Inferior parietal cortex (tissue), 1 donor: ENCODE results near the gene TMEM260.
"Not testable (repeated sequence)": the region's sequence is repeated elsewhere in the genome, so short reads cannot be mapped to it uniquely, and the experiment has no call there.

Experiments used
- DNase-seq: peaks from one replicate; pipeline ENCODE4 v3.0.0-alpha.2; 2016; ENCODE audit errors: extremely low spot score

The TMEM260 gene

DNA sequence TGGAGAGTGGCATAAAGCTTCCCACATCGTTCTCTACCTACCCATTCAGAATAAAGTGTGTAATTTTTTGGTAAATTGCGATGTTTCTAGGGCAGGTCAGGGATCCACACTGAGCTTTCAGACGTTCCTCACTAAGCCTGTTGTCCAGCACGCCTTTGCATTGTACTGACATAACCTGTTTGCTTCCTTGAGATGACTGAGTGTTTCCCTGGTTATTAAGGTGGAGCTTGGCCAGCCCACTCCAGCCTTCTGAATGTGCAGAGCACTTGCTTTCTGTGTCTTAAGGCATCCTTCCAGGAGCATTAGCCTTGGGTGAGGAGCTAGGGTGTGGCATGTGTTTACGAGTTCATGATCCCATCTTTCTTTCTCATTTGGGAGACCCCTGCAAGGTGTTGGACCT lies 96.4 kb downstream of the TMEM260 start:
- no peak for DNase-seq

DNA sequence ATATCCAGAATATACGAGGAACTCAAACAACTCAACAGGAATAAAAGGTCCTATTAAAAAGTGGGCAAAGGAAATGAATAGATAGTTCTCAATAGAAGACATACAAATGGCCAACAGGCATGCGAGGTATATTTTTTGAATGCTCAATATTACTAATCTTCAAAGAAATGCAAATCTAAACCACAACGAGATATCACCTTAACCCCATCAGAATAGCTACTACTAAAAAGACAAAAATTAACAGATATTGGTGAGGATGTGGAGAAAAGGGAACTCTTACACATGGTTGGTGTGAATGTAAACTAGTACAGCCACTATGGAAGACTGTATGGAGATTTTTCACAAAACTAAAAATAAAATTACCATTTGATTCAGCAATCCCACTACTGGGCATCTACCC lies 99.2 kb downstream of the TMEM260 start:
- no peak for DNase-seq

DNA sequence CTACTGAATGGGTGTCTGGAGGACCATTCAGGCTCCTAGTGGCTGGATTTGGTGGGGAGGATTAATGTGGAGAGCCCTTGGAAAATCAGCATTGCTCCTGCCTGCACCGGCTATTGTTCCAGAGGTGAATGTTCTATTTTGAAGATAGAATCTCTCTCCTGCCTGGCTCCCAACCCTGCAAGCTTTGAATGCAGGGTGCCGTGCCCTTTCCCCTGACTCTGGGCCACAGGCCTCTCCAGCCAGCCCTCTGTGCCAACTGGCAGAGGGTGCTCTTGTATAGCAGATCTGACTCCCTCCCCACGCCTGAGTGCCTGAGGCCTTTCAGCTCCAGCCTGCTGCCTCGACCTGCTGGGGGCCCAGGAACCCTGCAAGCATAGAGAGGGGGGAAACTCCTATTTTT lies 106.8 kb downstream of the TMEM260 start:
- DNase-seq = no peak

DNA sequence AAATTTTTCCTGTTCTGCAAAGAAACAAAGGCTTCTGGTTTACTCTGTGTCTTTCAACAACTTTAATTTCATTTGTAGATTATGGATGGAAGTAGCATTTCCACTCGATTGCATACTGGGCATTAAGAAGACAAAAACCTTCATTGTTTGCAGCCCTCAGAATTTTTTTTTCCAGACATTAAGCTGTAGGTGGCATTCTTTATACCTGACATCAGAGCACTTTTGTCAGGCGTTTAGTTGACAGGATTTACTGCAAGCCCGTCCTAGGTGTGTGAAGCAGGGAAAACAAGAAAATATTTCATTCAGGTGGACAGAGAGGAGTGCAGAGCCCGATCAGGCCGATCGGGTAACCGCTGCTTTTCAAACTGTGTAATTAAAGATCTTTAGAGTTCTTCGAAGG lies 107.5 kb downstream of the TMEM260 start:
- no peak for DNase-seq

DNA sequence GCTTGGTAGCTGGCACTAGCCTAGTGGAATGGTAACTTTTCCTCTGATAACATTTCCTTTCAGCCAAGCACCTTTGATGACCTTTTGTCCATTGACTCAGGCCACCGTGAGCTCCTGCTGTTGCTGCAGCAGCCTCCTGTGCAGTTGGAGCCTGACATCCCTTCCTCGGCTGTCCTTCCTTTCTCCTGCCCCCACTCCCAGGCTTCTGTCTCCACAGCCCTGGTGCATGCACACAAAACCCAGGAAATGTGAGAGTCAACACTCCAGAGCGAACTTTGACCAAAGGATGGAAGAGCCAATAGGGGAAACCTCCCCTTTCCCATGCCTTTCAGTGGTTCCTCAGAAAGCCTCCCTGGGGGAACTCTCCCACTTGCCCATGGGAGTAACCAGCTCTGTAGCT lies 115.0 kb downstream of the TMEM260 start:
- DNase-seq = no peak

DNA sequence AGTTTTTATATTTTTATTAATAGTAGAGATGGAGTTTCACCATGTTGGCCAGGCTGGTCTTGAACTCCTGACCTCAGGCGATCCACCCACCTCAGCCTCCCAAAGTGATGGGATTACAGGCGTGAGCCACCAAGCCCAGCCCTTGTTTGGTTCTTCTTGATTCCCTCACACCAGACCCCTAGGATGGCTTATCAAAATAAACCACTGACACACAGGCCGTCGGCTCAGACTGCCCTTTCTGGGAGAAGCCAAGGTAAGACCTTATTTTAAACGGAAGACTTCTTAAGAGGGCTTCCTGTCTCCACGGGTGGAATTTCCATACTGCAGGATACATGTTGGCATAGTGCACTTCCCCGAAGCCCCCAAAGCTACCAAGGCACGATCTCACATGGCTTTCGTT lies 115.6 kb downstream of the TMEM260 start:
- not testable (repeated sequence) for DNase-seq
